HG03565 (cell line): ENCODE results near the gene ADCYAP1R1.

Source experiments
- ATAC-seq: cut with Tn5 transposase; IDR thresholded peaks from one replicate; pipeline ENCODE4 v1.9.1; 2021; ENCODE audit warnings: mild to moderate bottlenecking, moderate library complexity; ENCODE audit not compliant: unreplicated experiment

Gene ADCYAP1R1

GRCh38 chr7:31082447-31082846, 30.3 kb downstream of the ADCYAP1R1 start:
- no peak for ATAC-seq

- no peak for ATAC-seq
These were observed 31.2 kb downstream of the ADCYAP1R1 start for GRCh38 chr7:31083210-31083786.

GRCh38 chr7:31084226-31084625, 32.1 kb downstream of the ADCYAP1R1 start:
- no peak for ATAC-seq

- ATAC-seq = no peak
These were observed 35.2 kb downstream of the ADCYAP1R1 start for GRCh38 chr7:31087351-31087750.

- no peak for ATAC-seq
These were observed 39.9 kb downstream of the ADCYAP1R1 start for GRCh38 chr7:31091924-31092434.

GRCh38 chr7:31092606-31093005, 40.5 kb downstream of the ADCYAP1R1 start:
- ATAC-seq = no peak

- no peak for ATAC-seq
These were observed 41.2 kb downstream of the ADCYAP1R1 start for GRCh38 chr7:31093282-31093681.

- no peak for ATAC-seq
These were observed 42.2 kb downstream of the ADCYAP1R1 start for GRCh38 chr7:31094271-31094670.

GRCh38 chr7:31095286-31096197, 43.4 kb downstream of the ADCYAP1R1 start:
- ATAC-seq = no peak

- no peak for ATAC-seq
These were observed 44.2 kb downstream of the ADCYAP1R1 start for GRCh38 chr7:31096198-31096876.

- ATAC-seq = no peak
These were observed 44.8 kb downstream of the ADCYAP1R1 start for GRCh38 chr7:31096877-31097258.

GRCh38 chr7:31098642-31099360, 46.7 kb downstream of the ADCYAP1R1 start:
- no peak for ATAC-seq

- no peak for ATAC-seq
These were observed 47.6 kb downstream of the ADCYAP1R1 start for GRCh38 chr7:31099451-31100444.

GRCh38 chr7:31100445-31100844, 48.3 kb downstream of the ADCYAP1R1 start:
- no peak for ATAC-seq

- no peak for ATAC-seq
These were observed 48.8 kb downstream of the ADCYAP1R1 start for GRCh38 chr7:31100871-31101270.

- ATAC-seq = no peak
These were observed 49.4 kb downstream of the ADCYAP1R1 start for GRCh38 chr7:31101544-31101943.

GRCh38 chr7:31102151-31102972, 50.3 kb downstream of the ADCYAP1R1 start:
- no peak for ATAC-seq

- no peak for ATAC-seq
These were observed 51.1 kb downstream of the ADCYAP1R1 start for GRCh38 chr7:31102973-31103850.
